AG10803 (cell line): ENCODE results near the gene PRKCB.

Experiments used
- DNase-seq: peaks from one replicate; pipeline ENCODE4 v3.0.0; 2010; ENCODE audit warnings: low read depth
- H3K4me3 ChIP-seq: 2 replicates; pipeline ENCODE4 v1.5.1; 2011; ENCODE audit warnings: mild to moderate bottlenecking, low read length, control low read depth
- CTCF ChIP-seq: conservative IDR thresholded peaks from 2 replicates; pipeline ENCODE4 v1.5.1; 2011; ENCODE audit warnings: mild to moderate bottlenecking, low read length, control low read depth, inconsistent platforms

Gene PRKCB

GRCh38 chr16:23863511-23864422 is 28.0 kb downstream of the PRKCB start:
- TF ChIP-seq CTCF, result no peak
- no peak overlapping the region for H3K4me3 ChIP-seq
- no peak for DNase-seq

GRCh38 chr16:23865853-23866252 is 30.1 kb downstream of the PRKCB start:
- DNase-seq, result no peak
- TF ChIP-seq CTCF, result no peak
- H3K4me3 ChIP-seq, result no peak overlapping the region

GRCh38 chr16:23866621-23867020 is 30.8 kb downstream of the PRKCB start:
- no peak overlapping the region for H3K4me3 ChIP-seq
- TF ChIP-seq CTCF, result no peak
- DNase-seq, result no peak

- TF ChIP-seq CTCF, result no peak
- H3K4me3 ChIP-seq, result no peak overlapping the region
- no peak for DNase-seq
These were observed 31.8 kb downstream of the PRKCB start for GRCh38 chr16:23867566-23867965.

GRCh38 chr16:23868136-23868535 is 32.4 kb downstream of the PRKCB start:
- no peak overlapping the region for H3K4me3 ChIP-seq
- TF ChIP-seq CTCF, result no peak
- DNase-seq, result no peak

GRCh38 chr16:23869052-23869451 is 33.3 kb downstream of the PRKCB start:
- no peak overlapping the region for H3K4me3 ChIP-seq
- DNase-seq, result no peak

More at GRCh38 chr16:23869052-23869451, 33.3 kb downstream of the PRKCB start:
- no peak for TF ChIP-seq CTCF
